Osteoblast (primary cell): ENCODE results near the gene SMARCD1. TPM values are rescaled to one million over a fixed set of nuclear protein-coding genes. Genes with fewer than 3 reads are reported as not detected.

Source experiments
- DNase-seq: peaks from one replicate; pipeline ENCODE4 v3.0.0; 2011; ENCODE audit warnings: low spot score, mixed read lengths; ENCODE audit not compliant: insufficient read length; ENCODE audit errors: missing footprints
- H2AFZ ChIP-seq: 2 replicates; pipeline ENCODE4 v1.6.0; 2011; ENCODE audit warnings: mild to moderate bottlenecking, low read length
- H3K27ac ChIP-seq: 2 replicates; pipeline ENCODE4 v1.5.1; 2011; ENCODE audit warnings: mild to moderate bottlenecking, low read depth, low read length, moderate library complexity
- H3K27me3 ChIP-seq: 2 replicates; pipeline ENCODE4 v1.6.0; 2012; ENCODE audit warnings: mild to moderate bottlenecking, control low read depth, inconsistent platforms, low read length, moderate library complexity; ENCODE audit not compliant: insufficient read depth
- H3K36me3 ChIP-seq: 2 replicates; pipeline ENCODE4 v1.5.1; 2011; ENCODE audit warnings: mild to moderate bottlenecking, low read length, control low read depth, moderate library complexity; ENCODE audit not compliant: insufficient read depth
- H3K4me1 ChIP-seq: 2 replicates; pipeline ENCODE4 v1.5.1; 2011; ENCODE audit warnings: mild to moderate bottlenecking, low read length, control low read depth, moderate library complexity; ENCODE audit not compliant: insufficient read depth
- H3K4me2 ChIP-seq: 2 replicates; pipeline ENCODE4 v1.6.0; 2011; ENCODE audit warnings: mild to moderate bottlenecking, low read length; ENCODE audit not compliant: insufficient read depth
- H3K4me3 ChIP-seq: fragments of 200-600 bp; sonication (generic); 3 replicates; pipeline ENCODE4 v1.5.1; 2012; ENCODE audit warnings: mild to moderate bottlenecking, low read length, inconsistent platforms; ENCODE audit not compliant: insufficient read depth
- H3K79me2 ChIP-seq: 2 replicates; pipeline ENCODE4 v1.6.0; 2012; ENCODE audit warnings: mild to moderate bottlenecking, low read length, control low read depth, inconsistent platforms; ENCODE audit not compliant: insufficient read depth
- H3K9me3 ChIP-seq: 2 replicates; pipeline ENCODE4 v1.5.1; 2011; ENCODE audit warnings: low read depth, low read length, control low read depth
- H4K20me1 ChIP-seq: 2 replicates; pipeline ENCODE4 v1.6.0; 2012; ENCODE audit warnings: mild to moderate bottlenecking, low read length, control low read depth; ENCODE audit not compliant: insufficient read depth
- total RNA-seq: library from RNA; depleted of rRNA; stranded (reverse); fragments of >200 nt; gene quantifications from 2 replicates; pipeline ENCODE4 v1.2.3, GENCODE V29; 2012
- TF ChIP-seq, protein P1 (sequence below): IDR thresholded peaks from 2 replicates; pipeline ENCODE4 v1.5.1; 2011; ENCODE audit warnings: mild to moderate bottlenecking, low read depth, low read length, moderate library complexity; ENCODE audit errors: extremely low read depth

SMARCD1 gene
- total RNA-seq, 1 donor = 50.3 TPM

DNA sequence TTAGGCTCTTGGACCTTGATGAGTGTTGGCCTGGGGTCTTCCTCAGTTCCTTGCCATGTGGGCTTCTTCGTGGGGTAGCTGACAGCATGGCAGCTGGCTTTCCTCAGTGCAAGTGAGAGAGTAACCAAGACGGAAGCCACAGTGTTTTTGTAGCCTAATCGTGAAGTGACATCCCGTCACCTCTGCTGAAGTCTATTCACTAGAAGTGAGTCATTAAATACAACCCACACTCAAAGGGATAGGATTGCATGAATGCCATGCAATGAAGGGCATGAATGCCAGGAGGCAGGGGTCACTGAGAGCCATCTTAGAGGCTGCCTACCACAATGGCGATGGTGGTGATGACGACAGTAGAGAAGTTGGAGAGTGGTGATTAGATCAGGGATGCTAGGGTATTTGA lies 41.3 kb upstream of the SMARCD1 start:
- TF ChIP-seq, protein P1, sequence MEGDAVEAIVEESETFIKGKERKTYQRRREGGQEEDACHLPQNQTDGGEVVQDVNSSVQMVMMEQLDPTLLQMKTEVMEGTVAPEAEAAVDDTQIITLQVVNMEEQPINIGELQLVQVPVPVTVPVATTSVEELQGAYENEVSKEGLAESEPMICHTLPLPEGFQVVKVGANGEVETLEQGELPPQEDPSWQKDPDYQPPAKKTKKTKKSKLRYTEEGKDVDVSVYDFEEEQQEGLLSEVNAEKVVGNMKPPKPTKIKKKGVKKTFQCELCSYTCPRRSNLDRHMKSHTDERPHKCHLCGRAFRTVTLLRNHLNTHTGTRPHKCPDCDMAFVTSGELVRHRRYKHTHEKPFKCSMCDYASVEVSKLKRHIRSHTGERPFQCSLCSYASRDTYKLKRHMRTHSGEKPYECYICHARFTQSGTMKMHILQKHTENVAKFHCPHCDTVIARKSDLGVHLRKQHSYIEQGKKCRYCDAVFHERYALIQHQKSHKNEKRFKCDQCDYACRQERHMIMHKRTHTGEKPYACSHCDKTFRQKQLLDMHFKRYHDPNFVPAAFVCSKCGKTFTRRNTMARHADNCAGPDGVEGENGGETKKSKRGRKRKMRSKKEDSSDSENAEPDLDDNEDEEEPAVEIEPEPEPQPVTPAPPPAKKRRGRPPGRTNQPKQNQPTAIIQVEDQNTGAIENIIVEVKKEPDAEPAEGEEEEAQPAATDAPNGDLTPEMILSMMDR = no peak
- H3K36me3 ChIP-seq = no peaks in the 10 kb centered on the region

DNA sequence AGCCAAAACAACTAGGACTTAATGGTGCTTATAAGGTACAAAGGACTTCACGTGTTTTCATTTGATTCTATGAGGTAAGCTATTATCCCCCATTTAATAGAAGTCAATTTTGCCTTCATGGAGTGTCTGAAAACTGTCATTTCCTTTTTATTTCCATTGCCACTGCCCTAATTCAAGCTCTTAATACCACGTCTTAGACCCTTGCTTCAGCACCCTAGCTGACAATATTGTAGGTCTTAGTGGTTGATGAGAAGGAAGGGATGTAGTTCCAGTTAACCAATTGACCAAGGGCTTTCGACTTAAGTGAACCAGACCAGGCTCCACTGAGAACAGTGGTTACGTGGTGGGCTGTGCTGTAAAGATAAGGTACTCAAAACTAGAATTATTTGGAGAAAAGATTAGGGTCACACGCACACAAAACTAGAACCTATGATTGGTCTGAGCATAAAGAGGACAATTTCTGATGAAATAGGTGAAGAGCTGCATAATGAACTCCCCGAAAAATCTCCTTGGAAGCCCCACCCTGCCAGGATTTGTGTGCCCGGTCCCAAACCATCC lies 37.4 kb upstream of the SMARCD1 start:
- Histone ChIP-seq H3K36me3 (no peaks in the 10 kb centered on the region), H4K20me1 (no peaks in the 10 kb centered on the region), H2AFZ (no peak overlapping the region), H3K4me1 (peaks cover 3% of the 10 kb centered on the region), H3K4me3 (no peak overlapping the region), H3K4me2 (no peak overlapping the region), H3K9me3 (no peaks in the 10 kb centered on the region), H3K27me3 (peaks cover 30% of the 10 kb centered on the region), H3K79me2 (no peaks in the 10 kb centered on the region), H3K27ac (no peak overlapping the region)
- TF ChIP-seq, protein P1 = no peak
- DNase-seq = no peak

More for the DNA sequence above, 41.3 kb upstream of the SMARCD1 start:
- no peak overlapping the region for H3K27ac ChIP-seq
- no peak overlapping the region for H3K4me3 ChIP-seq
- H3K4me2 ChIP-seq = no peak overlapping the region
- no peaks in the 10 kb centered on the region for H3K27me3 ChIP-seq
- no peaks in the 10 kb centered on the region for H4K20me1 ChIP-seq
- H3K79me2 ChIP-seq = no peaks in the 10 kb centered on the region
- peaks cover 3% of the 10 kb centered on the region for H3K4me1 ChIP-seq
- no peaks in the 10 kb centered on the region for H3K9me3 ChIP-seq
- no peak overlapping the region for H2AFZ ChIP-seq
- DNase-seq = peak; percentile 53

DNA sequence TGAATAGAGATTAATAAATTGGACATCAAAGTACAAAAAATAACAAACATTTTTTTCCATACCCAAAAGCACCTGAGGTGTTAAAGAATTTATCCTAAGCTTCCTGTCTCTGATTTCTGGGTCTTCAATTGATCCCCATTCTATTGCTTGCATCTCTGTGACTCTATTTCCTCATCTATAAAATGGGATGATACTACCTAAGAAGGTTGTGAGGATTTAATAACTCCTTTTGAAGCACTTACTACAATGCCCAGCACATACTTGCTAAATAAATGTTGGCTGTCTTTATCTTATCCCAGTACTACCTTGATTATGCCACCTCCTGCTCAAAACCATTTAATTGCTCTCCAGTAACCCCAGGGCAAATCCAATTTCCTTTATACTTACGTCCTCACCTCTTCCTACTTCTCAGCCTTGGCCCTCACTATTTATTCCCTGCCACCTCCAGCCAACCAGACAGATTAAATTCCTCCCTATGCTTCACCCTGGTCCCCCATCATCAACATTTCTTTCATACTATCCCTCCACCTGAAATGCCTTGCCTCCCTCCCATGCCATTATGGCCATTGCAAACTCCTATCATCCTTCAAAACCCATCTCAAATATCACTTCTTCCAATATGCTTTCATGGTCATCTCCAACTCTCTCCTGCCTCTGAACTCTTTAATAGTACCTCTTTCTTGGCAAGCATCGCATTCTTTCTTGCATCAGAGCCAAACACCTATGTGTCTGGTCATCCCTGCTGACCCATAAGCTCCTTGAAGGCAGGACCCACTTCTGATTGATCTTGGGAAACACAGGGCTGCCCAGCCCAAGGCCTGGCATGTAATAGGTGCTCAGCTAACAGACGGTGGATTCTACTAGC lies 35.7 kb upstream of the SMARCD1 start:
- Histone ChIP-seq H3K4me1 (no peaks in the 10 kb centered on the region), H3K79me2 (no peaks in the 10 kb centered on the region), H2AFZ (no peak overlapping the region), H3K4me3 (no peak overlapping the region), H3K4me2 (no peak overlapping the region), H3K36me3 (no peaks in the 10 kb centered on the region), H3K27ac (no peak overlapping the region), H3K9me3 (no peaks in the 10 kb centered on the region), H4K20me1 (no peaks in the 10 kb centered on the region), H3K27me3 (peaks cover 36% of the 10 kb centered on the region)
- TF ChIP-seq, protein P1 = no peak
- DNase-seq = peak; percentile 61

DNA sequence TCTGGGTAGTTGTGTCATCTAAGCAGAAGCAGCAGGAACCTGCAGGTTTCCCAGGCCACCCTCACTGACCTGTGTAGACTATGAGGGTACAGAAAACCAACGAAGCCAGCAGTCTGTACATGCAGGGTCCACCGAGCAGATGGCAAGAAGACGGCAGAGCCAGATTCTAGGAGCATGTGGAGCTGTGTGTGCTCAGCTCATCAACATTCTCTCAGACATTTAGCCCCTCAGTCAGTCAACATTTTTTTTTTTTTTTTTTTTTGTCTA lies 35.1 kb upstream of the SMARCD1 start:
- peak overlapping the region; percentile 54 for H3K4me3 ChIP-seq
- H3K27me3 ChIP-seq = peaks cover 36% of the 10 kb centered on the region
- no peaks in the 10 kb centered on the region for H3K79me2 ChIP-seq
- H3K4me1 ChIP-seq = no peaks in the 10 kb centered on the region
- H2AFZ ChIP-seq = no peak overlapping the region
- H3K36me3 ChIP-seq = no peaks in the 10 kb centered on the region
- H3K9me3 ChIP-seq = no peaks in the 10 kb centered on the region
- no peak for DNase-seq
- TF ChIP-seq, protein P1 = no peak
- no peaks in the 10 kb centered on the region for H4K20me1 ChIP-seq
- H3K4me2 ChIP-seq = peak overlapping the region; percentile 45
- H3K27ac ChIP-seq = no peak overlapping the region
